Testis (tissue), 2 donors: ENCODE results near the gene FRS2.

Experiments used
- CTCF ChIP-seq, 3 experiments: fragments of 450-650 bp in 2 of 3; fragments of 200-600 bp in 1 of 3; sonication (generic) in 1 of 3; IDR thresholded peaks; one replicate each; pipeline ENCODE4 v1.5.1; 2016 to 2019; ENCODE audit warnings: antibody characterized with exemption in 3 of 3, mild to moderate bottlenecking in 2 of 3, moderate library complexity in 1 of 3
- POLR2A ChIP-seq: fragments of 450-650 bp; IDR thresholded peaks from one replicate; pipeline ENCODE4 v1.6.1; 2017; ENCODE audit warnings: antibody characterized with exemption, mild to moderate bottlenecking, moderate library complexity

- TF ChIP-seq CTCF (IDR thresholded peaks at IDR 0.05) (no peak), POLR2A (no peak)
Observed at GRCh38 chr12:69579029-69579428, 108.8 kb downstream of the FRS2 start.
